Skeletal muscle cell (primary cell): ENCODE data around the gene BLOC1S2.
"Not testable (repeated sequence)": the region's sequence is repeated elsewhere in the genome, so short reads cannot be mapped to it uniquely, and the experiment has no call there.

Experiments
- DNase-seq: peaks from one replicate; pipeline ENCODE4 v3.0.0-alpha.2; 2010; ENCODE audit warnings: low read depth
- H3K4me3 ChIP-seq: 2 replicates; pipeline ENCODE4 v1.5.1; 2011; ENCODE audit warnings: low read depth, mild to moderate bottlenecking, control low read depth, low read length, moderate library complexity

The BLOC1S2 gene

GRCh38 chr10:100293066-100293465 is 6.6 kb upstream of the BLOC1S2 start:
- DNase-seq = no peak
- H3K4me3 ChIP-seq = no peak overlapping the region

- not testable (repeated sequence) for H3K4me3 ChIP-seq, DNase-seq
These were observed 5.8 kb upstream of the BLOC1S2 start for GRCh38 chr10:100292300-100292699.

- H3K4me3 ChIP-seq = no peak overlapping the region
- no peak for DNase-seq
These were observed 4.9 kb upstream of the BLOC1S2 start for GRCh38 chr10:100291356-100291755.

- H3K4me3 ChIP-seq = no peak overlapping the region
- no peak for DNase-seq
These were observed 3.2 kb upstream of the BLOC1S2 start for GRCh38 chr10:100289641-100290040.

GRCh38 chr10:100288196-100288595 is 1.7 kb upstream of the BLOC1S2 start:
- H3K4me3 ChIP-seq = no peak overlapping the region
- DNase-seq = no peak

GRCh38 chr10:100287756-100288155 is 1.3 kb upstream of the BLOC1S2 start:
- no peak for DNase-seq
- no peak overlapping the region for H3K4me3 ChIP-seq

GRCh38 chr10:100285326-100285725 is 1.2 kb downstream of the BLOC1S2 start:
- not testable (repeated sequence) for DNase-seq
- H3K4me3 ChIP-seq = peak overlapping the region; percentile 82

- DNase-seq = no peak
These were observed 3.6 kb downstream of the BLOC1S2 start for GRCh38 chr10:100282907-100283306.

GRCh38 chr10:100276971-100277370 is 9.5 kb downstream of the BLOC1S2 start:
- DNase-seq = not testable (repeated sequence)

More at GRCh38 chr10:100282907-100283306, 3.6 kb downstream of the BLOC1S2 start:
- H3K4me3 ChIP-seq = no peak overlapping the region

GRCh38 chr10:100267239-100268104 is 19.0 kb downstream of the BLOC1S2 start, which contains the start of gene CWF19L1:
Gene CWF19L1, minus strand, starts transcription at chr10:100267638. Its CDS starts 45 bp downstream, at chr10:100267593.
- peak; percentile 70 for DNase-seq
- peak within 1 kb of the TSS; percentile 58 for H3K4me3 ChIP-seq

More at GRCh38 chr10:100276971-100277370, 9.5 kb downstream of the BLOC1S2 start:
- not testable (repeated sequence) for H3K4me3 ChIP-seq

- no peak for DNase-seq
- no peak overlapping the region for H3K4me3 ChIP-seq
These were observed 20.5 kb downstream of the BLOC1S2 start for GRCh38 chr10:100265821-100266485.

- no peak overlapping the region for H3K4me3 ChIP-seq
- DNase-seq = no peak
These were observed 32.3 kb downstream of the BLOC1S2 start for GRCh38 chr10:100254191-100254590.

- no peak overlapping the region for H3K4me3 ChIP-seq
- DNase-seq = no peak
These were observed 33.4 kb downstream of the BLOC1S2 start for GRCh38 chr10:100253041-100253440.

- DNase-seq = no peak
- H3K4me3 ChIP-seq = no peak overlapping the region
These were observed 37.7 kb downstream of the BLOC1S2 start for GRCh38 chr10:100248820-100249219.

GRCh38 chr10:100245484-100246220 is 40.8 kb downstream of the BLOC1S2 start:
- no peak for DNase-seq
- no peak overlapping the region for H3K4me3 ChIP-seq

- no peak overlapping the region for H3K4me3 ChIP-seq
- DNase-seq = no peak
These were observed 46.6 kb downstream of the BLOC1S2 start for GRCh38 chr10:100239851-100240250.

GRCh38 chr10:100238429-100238828 is 48.1 kb downstream of the BLOC1S2 start:
- no peak for DNase-seq
- H3K4me3 ChIP-seq = no peak overlapping the region

- H3K4me3 ChIP-seq = no peak overlapping the region
- no peak for DNase-seq
These were observed 54.4 kb downstream of the BLOC1S2 start for GRCh38 chr10:100232101-100232500.

- DNase-seq = no peak
These were observed 56.6 kb downstream of the BLOC1S2 start for GRCh38 chr10:100229819-100230422.

More at GRCh38 chr10:100229819-100230422, 56.6 kb downstream of the BLOC1S2 start:
- peak overlapping the region; percentile 97 for H3K4me3 ChIP-seq
